ENCODE results near the gene CSNK1G1. TPM values are rescaled to one million over a fixed set of nuclear protein-coding genes. Genes with fewer than 3 reads are reported as not detected.

The CSNK1G1 gene
- total RNA-seq, 1 experiment from 2014 or later = 11.5 TPM

DNA sequence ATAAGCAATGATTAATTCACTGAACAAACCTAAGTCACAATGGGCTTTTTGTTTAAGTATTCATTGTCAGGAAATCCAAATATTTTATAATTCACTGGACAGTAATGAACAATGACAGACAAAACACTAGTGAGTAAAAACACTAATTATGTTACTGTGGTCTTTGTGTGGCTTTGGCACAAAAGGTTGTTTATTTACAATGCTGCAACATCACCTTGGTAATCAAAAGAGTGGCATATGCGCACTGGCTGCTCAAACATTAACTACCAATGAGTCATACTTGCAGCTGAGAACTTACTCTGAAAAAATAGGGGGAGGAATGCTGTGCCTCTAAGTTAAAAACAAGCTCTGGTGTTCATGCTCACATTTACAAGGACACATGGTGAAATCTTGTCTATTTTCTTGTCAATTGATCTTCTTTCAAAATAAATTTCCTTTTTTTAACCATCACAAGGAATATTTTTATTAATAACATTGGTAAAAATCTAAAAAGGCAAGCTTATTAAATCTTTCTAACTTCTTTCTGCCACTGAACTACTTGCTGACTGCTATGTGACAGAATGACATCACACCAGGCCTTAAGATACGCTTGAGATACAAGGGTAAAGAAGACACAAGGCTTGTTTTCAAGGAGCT, 107.9 kb downstream of the CSNK1G1 start:
- POLR2A ChIA-PET = interaction anchor here (0.7 kb wide), 1 partner anchor 133 kb away, joined by 3 read pairs; no protein-coding TSS in a partner anchor
- Mint-ChIP-seq H3K9me3 (ENCODE audit: unreplicated experiment) (no peaks in the 10 kb centered on the region), H3K27me3 (ENCODE audit: insufficient read depth, unreplicated experiment) (no peaks in the 10 kb centered on the region), H3K4me1 (ENCODE audit: low read depth, unreplicated experiment) (peaks cover 40% of the 10 kb centered on the region), H3K27ac (ENCODE audit: unreplicated experiment) (peak overlapping the region; percentile 90), H3K4me3 (ENCODE audit: unreplicated experiment) (no peak overlapping the region), H3K36me3 (ENCODE audit: insufficient read depth, unreplicated experiment) (peaks cover 5% of the 10 kb centered on the region)
- H3K4me3 ChIP-seq (ENCODE audit: low read depth, low read length) = no peak overlapping the region
- H3K36me3 ChIP-seq (ENCODE audit: control insufficient read depth, insufficient read depth, low read length) = no peaks in the 10 kb centered on the region
- H3K27me3 ChIP-seq (replicated peaks; ENCODE audit: control insufficient read depth, insufficient read depth, low read length) = no peaks in the 10 kb centered on the region
- DNase-seq = peak; percentile 51 to 65
- H3K9me3 ChIP-seq = no peaks in the 10 kb centered on the region
- CTCF ChIA-PET = no interaction called here
- no TSS peak for BruUV-seq (replicated peaks)
- TF ChIP-seq, protein P1, sequence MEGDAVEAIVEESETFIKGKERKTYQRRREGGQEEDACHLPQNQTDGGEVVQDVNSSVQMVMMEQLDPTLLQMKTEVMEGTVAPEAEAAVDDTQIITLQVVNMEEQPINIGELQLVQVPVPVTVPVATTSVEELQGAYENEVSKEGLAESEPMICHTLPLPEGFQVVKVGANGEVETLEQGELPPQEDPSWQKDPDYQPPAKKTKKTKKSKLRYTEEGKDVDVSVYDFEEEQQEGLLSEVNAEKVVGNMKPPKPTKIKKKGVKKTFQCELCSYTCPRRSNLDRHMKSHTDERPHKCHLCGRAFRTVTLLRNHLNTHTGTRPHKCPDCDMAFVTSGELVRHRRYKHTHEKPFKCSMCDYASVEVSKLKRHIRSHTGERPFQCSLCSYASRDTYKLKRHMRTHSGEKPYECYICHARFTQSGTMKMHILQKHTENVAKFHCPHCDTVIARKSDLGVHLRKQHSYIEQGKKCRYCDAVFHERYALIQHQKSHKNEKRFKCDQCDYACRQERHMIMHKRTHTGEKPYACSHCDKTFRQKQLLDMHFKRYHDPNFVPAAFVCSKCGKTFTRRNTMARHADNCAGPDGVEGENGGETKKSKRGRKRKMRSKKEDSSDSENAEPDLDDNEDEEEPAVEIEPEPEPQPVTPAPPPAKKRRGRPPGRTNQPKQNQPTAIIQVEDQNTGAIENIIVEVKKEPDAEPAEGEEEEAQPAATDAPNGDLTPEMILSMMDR (IDR thresholded peaks at IDR 0.05; ENCODE audit: insufficient read depth in 1 of 2, low read depth in 1 of 2, low read length in 1 of 2, severe bottlenecking in 1 of 2, unreplicated experiment in 1 of 2) = no peak
- intact Hi-C loops (cut with micrococcal nuclease; ENCODE audit: unreplicated experiment) = no loop called here
- peaks cover 39% of the 10 kb centered on the region for H3K4me1 ChIP-seq

DNA sequence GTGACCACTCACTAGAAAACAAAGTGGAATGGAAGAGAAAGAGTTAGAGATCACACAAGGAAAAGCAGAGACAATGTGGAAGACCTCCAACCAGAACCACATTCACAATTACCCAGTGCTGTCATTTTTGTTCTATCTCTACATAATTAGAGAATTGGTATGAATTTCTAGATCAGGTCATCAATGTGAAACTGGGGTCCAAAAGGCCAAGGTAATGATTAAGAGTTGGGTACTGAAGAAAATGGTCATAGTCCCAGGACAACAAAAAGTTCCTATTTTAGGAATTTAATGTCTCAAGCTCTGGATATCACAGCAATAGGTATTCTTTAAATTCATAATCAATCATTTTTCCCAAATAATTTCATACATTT, 108.5 kb downstream of the CSNK1G1 start:
- no peaks in the 10 kb centered on the region for H3K27me3 Mint-ChIP-seq (ENCODE audit: insufficient read depth, unreplicated experiment)
- no peaks in the 10 kb centered on the region for H3K36me3 ChIP-seq (ENCODE audit: control insufficient read depth, insufficient read depth, low read length)
- peaks cover 40% of the 10 kb centered on the region for H3K4me1 Mint-ChIP-seq (ENCODE audit: low read depth, unreplicated experiment)
- peaks cover 5% of the 10 kb centered on the region for H3K36me3 Mint-ChIP-seq (ENCODE audit: insufficient read depth, unreplicated experiment)
- BruUV-seq (replicated peaks) = no TSS peak
- H3K4me1 ChIP-seq = peaks cover 39% of the 10 kb centered on the region
- no peaks in the 10 kb centered on the region for H3K9me3 Mint-ChIP-seq (ENCODE audit: unreplicated experiment)
- DNase-seq = no peak
- H3K9me3 ChIP-seq = no peaks in the 10 kb centered on the region
- ChIA-PET CTCF (no interaction called here), POLR2A (no interaction called here)
- peak overlapping the region; percentile 90 for H3K27ac Mint-ChIP-seq (ENCODE audit: unreplicated experiment)
- H3K27me3 ChIP-seq (replicated peaks; ENCODE audit: control insufficient read depth, insufficient read depth, low read length) = no peaks in the 10 kb centered on the region
- TF ChIP-seq, protein P1 (IDR thresholded peaks at IDR 0.05; ENCODE audit: insufficient read depth in 1 of 2, low read depth in 1 of 2, low read length in 1 of 2, severe bottlenecking in 1 of 2, unreplicated experiment in 1 of 2) = no peak
- intact Hi-C loops (cut with micrococcal nuclease; ENCODE audit: unreplicated experiment) = no loop called here
- no peak overlapping the region for H3K4me3 Mint-ChIP-seq (ENCODE audit: unreplicated experiment)
- no peak overlapping the region for H3K4me3 ChIP-seq (ENCODE audit: low read depth, low read length)

DNA sequence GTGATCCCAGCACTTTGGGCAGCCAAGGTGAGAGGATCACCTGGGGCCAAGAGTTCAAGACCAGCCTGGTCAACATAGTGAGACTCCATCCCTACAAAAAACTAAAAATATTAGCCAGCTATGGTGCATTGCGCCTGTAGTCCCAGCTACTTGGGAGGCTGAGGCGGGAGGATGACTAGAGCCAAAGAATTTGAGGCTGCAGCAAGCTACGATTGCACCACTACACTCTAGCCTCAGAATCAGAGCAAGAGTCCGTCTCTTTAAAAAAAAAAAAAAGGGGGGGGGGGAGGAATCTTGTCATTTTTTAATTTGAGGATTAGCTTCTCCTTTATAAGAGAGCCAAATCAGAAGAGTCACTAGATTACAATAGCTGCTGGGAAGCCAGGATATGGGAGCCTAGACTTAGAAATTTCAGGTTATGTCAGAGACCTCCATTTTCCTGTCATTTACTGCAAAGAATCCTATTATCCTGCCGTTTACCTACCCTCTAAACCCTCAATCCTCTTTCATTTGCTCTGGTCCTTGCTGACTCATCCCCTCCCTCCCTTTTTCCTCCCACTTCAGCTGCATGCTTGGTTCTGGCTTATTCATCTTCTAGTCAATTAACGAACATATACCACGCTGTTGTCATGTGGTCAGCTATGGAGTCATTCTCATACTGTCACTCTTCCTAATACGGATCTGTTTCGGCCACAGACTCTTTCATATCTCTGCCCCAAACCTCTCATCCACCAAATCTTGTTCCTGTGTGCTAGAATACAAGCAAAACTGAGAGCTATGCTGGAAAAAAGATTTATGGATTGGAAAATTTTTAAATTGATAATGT, 109.4 kb downstream of the CSNK1G1 start:
- TF ChIP-seq, protein P1 (IDR thresholded peaks at IDR 0.05; ENCODE audit: insufficient read depth in 1 of 2, low read depth in 1 of 2, low read length in 1 of 2, severe bottlenecking in 1 of 2, unreplicated experiment in 1 of 2) = no peak
- Mint-ChIP-seq H3K36me3 (ENCODE audit: insufficient read depth, unreplicated experiment) (peaks cover 5% of the 10 kb centered on the region), H3K9me3 (ENCODE audit: unreplicated experiment) (peaks cover 8% of the 10 kb centered on the region), H3K4me3 (ENCODE audit: unreplicated experiment) (peak overlapping the region; percentile 13), H3K27me3 (ENCODE audit: insufficient read depth, unreplicated experiment) (no peaks in the 10 kb centered on the region), H3K4me1 (ENCODE audit: low read depth, unreplicated experiment) (peaks cover 40% of the 10 kb centered on the region), H3K27ac (ENCODE audit: unreplicated experiment) (peak overlapping the region; percentile 90)
- Histone ChIP-seq H3K4me1 (peaks cover 39% of the 10 kb centered on the region), H3K36me3 (ENCODE audit: control insufficient read depth, insufficient read depth, low read length) (no peaks in the 10 kb centered on the region), H3K4me3 (ENCODE audit: low read depth, low read length) (no peak overlapping the region), H3K9me3 (no peaks in the 10 kb centered on the region), H3K27me3 (replicated peaks; ENCODE audit: control insufficient read depth, insufficient read depth, low read length) (no peaks in the 10 kb centered on the region)
- ChIA-PET POLR2A (no interaction called here), CTCF (interaction anchor here (0.7 kb wide), 1 partner anchor 115 kb away, joined by 3 read pairs; no protein-coding TSS in a partner anchor)
- intact Hi-C loops (cut with micrococcal nuclease; ENCODE audit: unreplicated experiment) = no loop called here
- DNase-seq = peak in 1 of 2 experiments; percentile 11
- no TSS peak for BruUV-seq (replicated peaks)
